Loucy (cell line): Measurements from ENCODE around the gene SLCO4A1.

Source experiments
- CTCF ChIP-seq: fragments of 200-600 bp; sonication (generic); conservative IDR thresholded peaks from 2 replicates; pipeline ENCODE4 v1.5.1; 2014; ENCODE audit warnings: mild to moderate bottlenecking, antibody characterized with exemption, low read length
- EZH2phosphoT487 ChIP-seq: fragments of 200-600 bp; IDR thresholded peaks from 2 replicates; pipeline ENCODE4 v1.6.1; 2018; ENCODE audit warnings: antibody characterized with exemption, mild to moderate bottlenecking, moderate library complexity, borderline replicate concordance

GRCh38 chr20:62624325-62624690 lies 18.0 kb upstream of the SLCO4A1 start:
- peak; percentile 63 for TF ChIP-seq CTCF
- no peak for TF ChIP-seq EZH2phosphoT487
